ENCODE results near the gene RPL22. TPM values are rescaled to one million over a fixed set of nuclear protein-coding genes. Genes with fewer than 3 reads are reported as not detected.

The RPL22 gene
- total and polyA plus RNA-seq, 2 of the 8 experiments (the other 6 are each of a cell fraction or from before 2014, with no cell fraction given): 133 to 521 TPM

DNA sequence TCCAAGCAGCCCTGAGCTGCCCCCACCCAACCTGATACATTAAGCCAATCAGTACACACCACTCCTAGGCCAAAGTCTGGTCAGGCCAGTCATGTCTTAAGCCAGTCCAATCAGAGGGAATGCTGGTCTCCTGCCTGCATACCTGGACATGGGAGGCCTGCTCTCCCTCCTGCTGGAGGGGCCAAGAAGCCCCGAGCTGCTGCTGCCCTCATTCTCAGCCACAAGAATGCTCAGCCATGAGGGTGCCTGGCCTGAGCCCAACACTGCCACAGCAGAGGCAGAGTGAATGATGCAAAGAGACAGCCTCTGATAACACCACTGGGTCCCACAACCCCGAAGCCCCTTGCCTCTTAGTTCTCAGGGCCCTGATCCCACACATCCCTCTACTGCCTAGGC, 42.3 kb downstream of the RPL22 start:
- Histone ChIP-seq H2AFZ (ENCODE audit: low read length) (no peak overlapping the region), H2BK120ac (replicated peaks; ENCODE audit: low read depth, low read length) (no peak overlapping the region), H3K4ac (replicated peaks; ENCODE audit: insufficient read length, low read depth, low read length) (no peak overlapping the region), H4K8ac (ENCODE audit: extremely low read depth, insufficient read depth, low read length) (no peak overlapping the region), H3K23ac (ENCODE audit: insufficient read length) (no peak overlapping the region), H2BK5ac (ENCODE audit: low read depth, low read length) (no peak overlapping the region), H3K79me1 (ENCODE audit: low read depth, low read length) (no peaks in the 10 kb centered on the region), H3K36me3 (ENCODE audit: control insufficient read depth in 2 of 4, insufficient read depth in 4 of 4, low read length in 3 of 4) (no peaks in the 10 kb centered on the region), H3K4me1 (replicated peaks in 1 of 4; ENCODE audit: control insufficient read depth in 3 of 4, insufficient read depth in 4 of 4, low read length in 3 of 4) (peaks cover 0 to 15% (median 2%) of the 10 kb centered on the region in 4 experiments; a peak in 4 of 7 replicates), H3K4me3 (ENCODE audit: extremely low read depth in 1 of 4, insufficient read depth in 2 of 4, low read depth in 3 of 4, low read length in 4 of 4) (no peak overlapping the region), H4K5ac (ENCODE audit: insufficient read length, low read depth, low read length) (no peak overlapping the region), H4K91ac (replicated peaks; ENCODE audit: insufficient read length, low read length) (no peak overlapping the region), H3K4me2 (ENCODE audit: insufficient read depth in 1 of 2, low read depth in 2 of 2, low read length in 2 of 2) (no peak overlapping the region), H3K23me2 (ENCODE audit: low read depth, low read length) (no peaks in the 10 kb centered on the region), H2BK20ac (ENCODE audit: low read length) (no peak overlapping the region), H2BK15ac (ENCODE audit: low read length) (no peak overlapping the region), H3K9ac (replicated peaks in 1 of 4; ENCODE audit: extremely low read depth in 1 of 4, low read depth in 3 of 4, low read length in 3 of 4) (no peak overlapping the region), H3K79me2 (ENCODE audit: control insufficient read depth in 1 of 2, insufficient read depth in 2 of 2, low read length in 2 of 2) (no peaks in the 10 kb centered on the region), H3K18ac (ENCODE audit: extremely low read depth, low read length) (no peak overlapping the region), H3K9me3 (ENCODE audit: insufficient read depth in 2 of 2, low read depth in 1 of 2, low read length in 1 of 2) (no peaks in the 10 kb centered on the region), H4K20me1 (replicated peaks in 1 of 2; ENCODE audit: control insufficient read depth in 1 of 2, insufficient read depth in 2 of 2, low read length in 2 of 2) (no peaks in the 10 kb centered on the region), H2AK5ac (ENCODE audit: low read depth, low read length) (no peak overlapping the region), H3K14ac (ENCODE audit: insufficient read length) (no peak overlapping the region), H2BK12ac (ENCODE audit: low read depth, low read length) (no peak overlapping the region), H3K27me3 (replicated peaks in 1 of 4; ENCODE audit: control insufficient read depth in 3 of 4, extremely low read depth in 1 of 4, insufficient read depth in 3 of 4, low read length in 3 of 4) (no peaks in the 10 kb centered on the region), H3K56ac (replicated peaks; ENCODE audit: insufficient read length, low read depth, low read length) (no peak overlapping the region), H3K27ac (ENCODE audit: low read depth, low read length) (no peak overlapping the region)
- POLR2A ChIA-PET (ENCODE audit: partially characterized antibody): interaction anchor here (1.1 kb wide), 1 partner anchor 13 kb away, joined by 4 read pairs; no protein-coding TSS in a partner anchor
- DNase-seq (ENCODE audit: low read depth in 1 of 2, low spot score in 2 of 2) (no peak), FAIRE-seq (no peak)
- CTCF ChIA-PET (ENCODE audit: partially characterized antibody): interaction anchor here (0.7 to 2.7 kb wide), 7 partner anchors 11 to 75 kb away, joined by 3 to 8 read pairs (median 4); no protein-coding TSS in a partner anchor
- TF ChIP-seq KDM4A (IDR thresholded peaks at IDR 0.05; ENCODE audit: low read depth, low read length, severe bottlenecking): no peak
- TF ChIP-seq FOSL1 (IDR thresholded peaks at IDR 0.05; ENCODE audit: insufficient read depth, low read depth, low read length): no peak
- TF ChIP-seq GABPA (IDR thresholded peaks at IDR 0.05; ENCODE audit: borderline replicate concordance, insufficient read depth, low read length): no peak
- 96% methylated on average over 2 of the region's 2 CpGs; no CpG with 5 or more reads in 1 of the 2 experiments for WGBS, 2 experiments (ENCODE audit: extremely low coverage in 1 of 2, insufficient coverage in 1 of 2, insufficient read length in 1 of 2, insufficient replicate concordance in 2 of 2, low coverage in 1 of 2, low lambda C conversion rate in 2 of 2, missing lambda C conversion rate in 1 of 2)
